Muscle layer of duodenum (tissue), 2 donors: ENCODE measurements around the gene ALG3.

Source experiments
- H3K27ac ChIP-seq: one replicate; pipeline ENCODE4 v1.7.0; 2013; ENCODE audit warnings: mild to moderate bottlenecking, low read length
- H3K27me3 ChIP-seq: one replicate; pipeline ENCODE4 v1.7.0; 2013; ENCODE audit warnings: low read depth, mild to moderate bottlenecking, control low read depth, low read length
- H3K36me3 ChIP-seq, 2 donors: one replicate each; pipeline ENCODE4 v1.7.0; 2013; ENCODE audit warnings: low read length in 2 of 2, control low read depth in 1 of 2, mild to moderate bottlenecking in 1 of 2; ENCODE audit not compliant: insufficient read depth in 2 of 2, control insufficient read depth in 1 of 2
- H3K4me1 ChIP-seq, 2 donors: one replicate each; pipeline ENCODE4 v1.7.0; 2013; ENCODE audit warnings: low read length in 2 of 2, mild to moderate bottlenecking in 2 of 2, control low read depth in 1 of 2, moderate library complexity in 1 of 2; ENCODE audit not compliant: insufficient read depth in 2 of 2, control insufficient read depth in 1 of 2
- H3K4me3 ChIP-seq, 2 donors: one replicate each; pipeline ENCODE4 v1.7.0; 2013; ENCODE audit warnings: low read length in 2 of 2, low read depth in 1 of 2, mild to moderate bottlenecking in 1 of 2
- H3K9me3 ChIP-seq, 2 donors: one replicate each; pipeline ENCODE4 v1.7.0; 2013; ENCODE audit warnings: low read length in 2 of 2, control low read depth in 1 of 2, mild to moderate bottlenecking in 1 of 2; ENCODE audit not compliant: control insufficient read depth in 1 of 2
- donor health status: healthy.

ALG3 gene

GRCh38 chr3:184248454-184249411 is at the start of gene ALG3:
TSS of gene ALG3 (minus strand) at chr3:184248962. CDS start at chr3:184248940, 22 bp downstream.
- H3K4me1 ChIP-seq = peaks cover 0 to 10% of the 10 kb centered on the region in 2 donors
- H3K27me3 ChIP-seq = no peaks in the 10 kb centered on the region
- no peaks in the 10 kb centered on the region for H3K9me3 ChIP-seq
- peak within 1 kb of the TSS; percentile 95 for H3K27ac ChIP-seq
- H3K36me3 ChIP-seq = peaks cover 18 to 20% of the 10 kb centered on the region in 2 donors
- peak within 1 kb of the TSS; percentile 98 to 100 for H3K4me3 ChIP-seq

- Histone ChIP-seq H3K36me3 (peaks cover 13 to 22% of the 10 kb centered on the region in 2 donors), H3K27ac (no peak overlapping the region), H3K4me3 (no peak overlapping the region), H3K4me1 (peaks cover 0 to 14% of the 10 kb centered on the region in 2 donors), H3K27me3 (no peaks in the 10 kb centered on the region), H3K9me3 (no peaks in the 10 kb centered on the region)
Measured at GRCh38 chr3:184296616-184297015, 47.9 kb upstream of the ALG3 start.

GRCh38 chr3:184295771-184296170 is 47.0 kb upstream of the ALG3 start:
- Histone ChIP-seq H3K27me3 (no peaks in the 10 kb centered on the region), H3K4me3 (no peak overlapping the region), H3K36me3 (peaks cover 8 to 14% of the 10 kb centered on the region in 2 donors), H3K27ac (no peak overlapping the region), H3K9me3 (no peaks in the 10 kb centered on the region), H3K4me1 (peaks cover 0 to 13% of the 10 kb centered on the region in 2 donors)

- no peak overlapping the region for H3K4me3 ChIP-seq
- H3K9me3 ChIP-seq = no peaks in the 10 kb centered on the region
- no peak overlapping the region for H3K27ac ChIP-seq
- H3K36me3 ChIP-seq = no peaks in the 10 kb centered on the region
- H3K4me1 ChIP-seq = no peaks in the 10 kb centered on the region
- no peaks in the 10 kb centered on the region for H3K27me3 ChIP-seq
Measured at GRCh38 chr3:184291738-184292445, 43.1 kb upstream of the ALG3 start.

DNA sequence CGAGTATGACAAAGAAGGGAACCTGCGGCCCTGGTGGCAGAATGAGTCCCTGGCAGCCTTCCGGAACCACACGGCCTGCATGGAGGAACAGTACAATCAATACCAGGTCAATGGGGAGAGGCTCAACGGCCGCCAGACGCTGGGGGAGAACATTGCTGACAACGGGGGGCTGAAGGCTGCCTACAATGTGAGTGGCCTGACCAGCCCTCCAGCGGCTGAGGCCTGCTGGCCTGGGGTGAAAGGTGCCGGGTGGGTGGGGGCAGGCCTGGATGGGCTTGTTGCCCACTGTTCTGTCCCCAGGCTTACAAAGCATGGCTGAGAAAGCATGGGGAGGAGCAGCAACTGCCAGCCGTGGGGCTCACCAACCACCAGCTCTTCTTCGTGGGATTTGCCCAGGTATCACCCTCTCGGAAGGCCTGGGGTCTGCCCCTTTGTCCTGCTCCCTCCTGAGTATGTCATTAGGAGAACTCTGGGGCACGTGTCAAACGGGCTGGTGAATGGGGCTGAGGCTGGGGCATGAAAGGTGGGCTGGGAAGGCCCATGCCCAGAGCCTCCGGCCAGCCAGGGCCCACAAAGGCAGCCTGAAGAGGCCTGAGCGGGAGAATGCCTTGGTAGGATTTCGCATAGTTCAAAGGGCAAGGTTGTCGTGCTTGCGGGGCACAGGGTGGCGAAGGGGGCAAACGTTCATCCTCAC is 42.4 kb upstream of the ALG3 start:
- H3K36me3 ChIP-seq = no peaks in the 10 kb centered on the region
- H3K27me3 ChIP-seq = no peaks in the 10 kb centered on the region
- no peaks in the 10 kb centered on the region for H3K9me3 ChIP-seq
- no peaks in the 10 kb centered on the region for H3K4me1 ChIP-seq
- H3K27ac ChIP-seq = no peak overlapping the region
- no peak overlapping the region for H3K4me3 ChIP-seq

DNA sequence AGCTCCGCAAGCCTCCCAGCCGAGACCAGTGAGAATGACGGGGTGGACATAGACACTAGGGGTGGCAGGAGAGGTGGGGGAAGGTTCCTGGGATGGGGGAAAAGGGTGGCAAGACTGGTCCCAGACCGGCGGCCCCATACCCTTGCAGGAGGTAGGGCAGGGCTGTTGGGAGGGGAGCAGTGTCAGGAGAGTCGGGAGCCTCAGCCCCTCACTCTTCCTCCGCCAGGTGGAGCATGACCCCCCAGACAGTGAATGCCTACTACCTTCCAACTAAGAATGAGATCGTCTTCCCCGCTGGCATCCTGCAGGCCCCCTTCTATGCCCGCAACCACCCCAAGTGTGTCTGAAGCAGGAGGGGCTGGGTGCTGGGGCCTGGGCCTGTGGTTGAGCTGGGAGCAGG is 41.6 kb upstream of the ALG3 start:
- Histone ChIP-seq H3K27ac (no peak overlapping the region), H3K4me3 (no peak overlapping the region), H3K27me3 (no peaks in the 10 kb centered on the region), H3K36me3 (no peaks in the 10 kb centered on the region), H3K9me3 (no peaks in the 10 kb centered on the region), H3K4me1 (no peaks in the 10 kb centered on the region)

DNA sequence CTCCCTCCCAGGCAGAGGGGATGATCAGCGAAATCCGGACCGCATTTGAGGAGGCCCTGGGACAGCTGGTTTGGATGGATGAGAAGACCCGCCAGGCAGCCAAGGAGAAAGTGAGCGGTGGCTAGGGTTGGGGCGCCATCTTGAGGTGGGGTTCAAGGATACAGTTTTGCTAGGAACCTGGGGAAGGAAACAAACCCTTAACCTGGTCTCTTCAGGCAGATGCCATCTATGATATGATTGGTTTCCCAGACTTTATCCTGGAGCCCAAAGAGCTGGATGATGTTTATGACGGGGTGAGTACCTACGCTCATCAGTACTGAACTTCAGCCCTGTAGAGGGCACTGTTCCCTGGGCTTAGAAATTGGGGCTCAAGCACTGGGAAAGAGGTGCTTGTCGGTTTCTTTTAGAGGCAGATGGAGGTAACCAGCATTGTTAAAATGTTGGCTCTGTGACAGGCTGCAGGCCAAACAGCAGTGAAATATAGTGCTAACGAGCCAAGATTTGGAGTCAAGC is 40.7 kb upstream of the ALG3 start:
- no peaks in the 10 kb centered on the region for H3K4me1 ChIP-seq
- H3K9me3 ChIP-seq = no peaks in the 10 kb centered on the region
- H3K36me3 ChIP-seq = no peaks in the 10 kb centered on the region
- H3K27ac ChIP-seq = no peak overlapping the region
- H3K4me3 ChIP-seq = no peak overlapping the region
- H3K27me3 ChIP-seq = no peaks in the 10 kb centered on the region

DNA sequence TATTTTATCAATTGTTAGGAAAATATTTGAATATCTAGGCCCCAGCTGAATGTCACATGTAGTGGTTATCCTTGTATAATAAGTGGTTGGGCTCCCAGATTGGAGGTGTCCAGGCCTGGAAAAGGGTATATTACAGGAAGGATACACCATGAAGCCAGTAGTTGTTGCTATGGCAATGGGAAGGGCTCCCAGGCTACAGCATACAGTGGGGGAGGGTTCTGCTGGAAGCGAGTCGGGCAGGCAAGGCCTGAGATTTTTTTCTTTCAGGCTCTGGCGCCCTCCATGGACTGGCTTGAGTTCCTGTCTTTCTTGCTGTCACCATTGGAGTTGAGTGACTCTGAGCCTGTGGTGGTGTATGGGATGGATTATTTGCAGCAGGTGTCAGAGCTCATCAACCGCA is 35.9 kb upstream of the ALG3 start:
- Histone ChIP-seq H3K27me3 (no peaks in the 10 kb centered on the region), H3K4me3 (no peak overlapping the region), H3K36me3 (no peaks in the 10 kb centered on the region), H3K27ac (no peak overlapping the region), H3K9me3 (no peaks in the 10 kb centered on the region), H3K4me1 (no peaks in the 10 kb centered on the region)

DNA sequence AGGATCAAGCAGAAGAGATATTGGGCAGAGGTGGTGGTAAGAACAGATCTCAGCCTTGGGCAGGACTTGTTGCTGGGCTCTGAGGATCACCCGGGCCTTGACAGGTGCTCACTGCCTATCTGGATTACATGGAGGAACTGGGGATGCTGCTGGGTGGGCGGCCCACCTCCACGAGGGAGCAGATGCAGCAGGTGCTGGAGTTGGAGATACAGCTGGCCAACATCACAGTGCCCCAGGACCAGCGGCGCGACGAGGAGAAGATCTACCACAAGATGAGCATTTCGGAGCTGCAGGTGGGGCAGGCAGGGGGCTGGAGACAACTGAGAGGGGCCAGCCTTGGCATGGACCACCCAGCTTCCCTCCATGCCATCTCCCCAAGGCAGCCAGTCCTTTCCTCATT is 34.9 kb upstream of the ALG3 start:
- H3K36me3 ChIP-seq = no peaks in the 10 kb centered on the region
- H3K4me3 ChIP-seq = no peak overlapping the region
- H3K27me3 ChIP-seq = no peaks in the 10 kb centered on the region
- H3K27ac ChIP-seq = no peak overlapping the region
- no peaks in the 10 kb centered on the region for H3K4me1 ChIP-seq
- H3K9me3 ChIP-seq = no peaks in the 10 kb centered on the region

DNA sequence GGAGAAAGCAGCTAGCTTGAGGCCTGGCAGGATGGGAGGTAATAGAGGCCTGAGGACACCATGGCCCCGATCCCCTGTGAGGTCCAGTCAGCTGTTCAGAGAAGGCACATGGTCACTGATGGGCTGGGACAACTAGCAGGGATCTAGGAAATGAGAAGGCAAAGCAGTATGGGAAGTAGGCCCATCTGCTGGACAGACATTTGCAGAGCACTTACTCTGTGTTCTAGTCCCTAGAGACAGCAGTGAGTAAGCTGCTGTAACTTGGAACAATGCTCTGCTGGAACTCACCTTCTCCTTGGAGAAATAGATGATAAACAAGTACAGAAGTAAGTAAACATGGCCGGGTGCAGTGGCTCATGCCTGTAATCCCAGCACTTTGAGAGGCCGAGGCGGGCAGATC is 34.2 kb upstream of the ALG3 start:
- Histone ChIP-seq H3K27me3 (no peaks in the 10 kb centered on the region), H3K4me1 (no peaks in the 10 kb centered on the region), H3K9me3 (no peaks in the 10 kb centered on the region), H3K4me3 (no peak overlapping the region), H3K36me3 (no peaks in the 10 kb centered on the region), H3K27ac (no peak overlapping the region)

DNA sequence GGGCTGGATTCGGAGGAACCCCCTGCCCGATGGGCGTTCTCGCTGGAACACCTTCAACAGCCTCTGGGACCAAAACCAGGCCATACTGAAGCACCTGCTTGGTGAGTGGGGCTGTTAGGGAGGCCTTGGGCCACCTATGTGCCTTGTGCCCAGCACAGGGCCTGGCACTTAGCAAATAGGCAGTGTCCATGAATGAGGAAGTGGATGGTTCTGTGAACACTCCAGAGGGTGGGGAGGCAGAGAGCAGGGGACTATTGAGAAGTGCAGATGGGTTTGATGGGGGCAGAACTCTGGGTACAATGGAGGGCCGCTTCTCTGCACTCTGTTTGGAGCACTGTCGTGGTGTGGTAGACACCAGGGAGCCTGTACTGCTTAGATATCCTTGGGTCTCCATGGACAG is 28.6 kb upstream of the ALG3 start:
- H3K4me1 ChIP-seq = no peaks in the 10 kb centered on the region
- no peak overlapping the region for H3K4me3 ChIP-seq
- peaks cover 19% of the 10 kb centered on the region for H3K27me3 ChIP-seq
- H3K36me3 ChIP-seq = no peaks in the 10 kb centered on the region
- no peaks in the 10 kb centered on the region for H3K9me3 ChIP-seq
- no peak overlapping the region for H3K27ac ChIP-seq
